ENCODE results near the gene TP63. TPM values are rescaled to one million over a fixed set of nuclear protein-coding genes. Genes with fewer than 3 reads are reported as not detected.

Gene TP63
- total RNA-seq, 1 experiment from 2014 or later, result not detected

- no peaks in the 10 kb centered on the region for H3K4me1 ChIP-seq (ENCODE audit: insufficient read depth, low read length)
- H2AK5ac ChIP-seq (ENCODE audit: insufficient read length, low read length), result no peak overlapping the region
- no peak overlapping the region for H4K8ac ChIP-seq (replicated peaks; ENCODE audit: insufficient read length, low read depth, low read length)
- H3K4me1 Mint-ChIP-seq, result peaks cover 10 to 12% of the 10 kb centered on the region in 2 experiments
- DNase-seq, result no peak
- no peak overlapping the region for H2BK5ac ChIP-seq (ENCODE audit: insufficient read length, low read length)
- no peaks in the 10 kb centered on the region for H3K79me2 ChIP-seq (ENCODE audit: insufficient read depth, low read length)
- H3K14ac ChIP-seq (ENCODE audit: insufficient read depth, low read length), result no peak overlapping the region
- no peak overlapping the region for H3K23ac ChIP-seq (ENCODE audit: insufficient read length, low read depth, low read length)
- H4K91ac ChIP-seq (ENCODE audit: insufficient read length, low read depth, low read length), result no peak overlapping the region
- H3K4me3 Mint-ChIP-seq, result no peak overlapping the region
- no peak overlapping the region for H3K4ac ChIP-seq (ENCODE audit: low read depth, low read length)
- no peaks in the 10 kb centered on the region for H3K79me1 ChIP-seq (ENCODE audit: insufficient read depth, low read depth, low read length, poor library complexity, severe bottlenecking)
- H2AFZ ChIP-seq (ENCODE audit: low read length), result no peak overlapping the region
- no peaks in the 10 kb centered on the region for H3K23me2 ChIP-seq (ENCODE audit: insufficient read length, low read depth, low read length, poor library complexity, severe bottlenecking)
- H3K27ac ChIP-seq (ENCODE audit: insufficient read length, low read depth, low read length), result no peak overlapping the region
- H3K27me3 Mint-ChIP-seq (ENCODE audit: low read depth), result no peaks in the 10 kb centered on the region
- H2BK15ac ChIP-seq (ENCODE audit: low read depth, low read length), result no peak overlapping the region
- H4K20me1 ChIP-seq (ENCODE audit: control insufficient read depth, insufficient read depth, insufficient read length), result no peaks in the 10 kb centered on the region
- no peak overlapping the region for H3K56ac ChIP-seq (ENCODE audit: insufficient read length, low read depth, low read length)
- H3K9ac ChIP-seq (ENCODE audit: extremely low read depth, insufficient read length, low read length), result no peak overlapping the region
- H3K18ac ChIP-seq (ENCODE audit: insufficient read length, low read depth, low read length), result no peak overlapping the region
- no peak overlapping the region for H3T11ph ChIP-seq (ENCODE audit: low read length)
- no peaks in the 10 kb centered on the region for H3K36me3 Mint-ChIP-seq (ENCODE audit: insufficient read depth in 1 of 3, low read depth in 3 of 3)
- peak overlapping the region in 2 of 3 experiments; percentile 65 to 92; a peak in 4 of 7 replicates for H3K27ac Mint-ChIP-seq
- no peak for TF ChIP-seq CTCF (conservative IDR thresholded peaks at IDR 0.05)
- no CpG with 5 or more reads among the region's 1 CpG for WGBS (ENCODE audit: extremely low coverage, insufficient read length, low lambda C conversion rate)
- no peaks in the 10 kb centered on the region for H3K9me3 ChIP-seq (ENCODE audit: control insufficient read depth, low read depth, low read length)
- H3K27me3 ChIP-seq (ENCODE audit: insufficient read depth, low read length), result no peaks in the 10 kb centered on the region
- H2BK12ac ChIP-seq (ENCODE audit: insufficient read length, low read depth, low read length), result no peak overlapping the region
- no peak overlapping the region for H3K4me2 ChIP-seq (ENCODE audit: insufficient read depth, insufficient read length, low read length)
- no peak overlapping the region for H2BK120ac ChIP-seq (ENCODE audit: low read depth, low read length, poor library complexity, severe bottlenecking)
- H2BK20ac ChIP-seq (ENCODE audit: low read depth, low read length, poor library complexity, severe bottlenecking), result no peak overlapping the region
- H4K5ac ChIP-seq (ENCODE audit: insufficient read length, low read depth, low read length), result no peak overlapping the region
- H3K9me3 Mint-ChIP-seq, result no peaks in the 10 kb centered on the region
Observed at GRCh38 chr3:189702066-189702646, 71.0 kb downstream of the TP63 start.

Measured in H9 (cell line).